B cell (primary cell): ENCODE results near the gene NOTCH1. TPM values are rescaled to one million over a fixed set of nuclear protein-coding genes. Genes with fewer than 3 reads are reported as not detected.

ENCODE experiments used
- ATAC-seq: fragments of 200-7000 bp; cut with Tn5 transposase; one replicate; pipeline ENCODE4 v1.10.0; 2021; ENCODE audit warnings: low read depth, mild to moderate bottlenecking, moderate number of reproducible peaks, moderate library complexity
- CTCF ChIA-PET: fragments of 350-600 bp; sonication (Branson Sonifier 250); formaldehyde crosslinking; loops from one replicate; lab custom pipeline; 2021; ENCODE audit warnings: antibody characterized with exemption, inconsistent platforms; lab: Charles Lee
- POLR2A ChIA-PET: fragments of 350-600 bp; sonication (Branson Sonifier 250); formaldehyde crosslinking; loops from one replicate; lab custom pipeline; 2021; ENCODE audit warnings: antibody characterized with exemption; lab: Charles Lee
- DNase-seq: peaks from one replicate; pipeline ENCODE4 v3.0.0; 2013
- H2AFZ ChIP-seq: 2 replicates; pipeline ENCODE4 v1.6.1; 2012; ENCODE audit warnings: mild to moderate bottlenecking, low read depth, low read length; ENCODE audit not compliant: insufficient read depth, poor library complexity, severe bottlenecking
- H3K27ac ChIP-seq, 2 donors: 1 replicate in 1 of 2; 2 replicates in 1 of 2; pipeline ENCODE4 v1.5.1; 2012 to 2013; ENCODE audit warnings: low read length in 2 of 2, mild to moderate bottlenecking in 2 of 2, moderate library complexity in 1 of 2
- H3K27me3 ChIP-seq, 4 experiments: fragments of 200-600 bp in 1 of 4; sonication (generic) in 1 of 4; replicated peaks in 1 of 4; 1 replicate in 2 of 4; 2 replicates in 2 of 4; pipeline versions ENCODE4 v1.6.1 to v1.7.0; 2013 to 2016; ENCODE audit warnings: low read length in 3 of 4, mild to moderate bottlenecking in 2 of 4, mixed read lengths in 1 of 4, moderate library complexity in 1 of 4; ENCODE audit not compliant: insufficient read depth in 4 of 4, control insufficient read depth in 3 of 4; ENCODE audit errors: control extremely low read depth in 1 of 4
- H3K36me3 ChIP-seq, 2 experiments: replicated peaks in 1 of 2; 1 replicate in 1 of 2; 2 replicates in 1 of 2; pipeline versions ENCODE4 v1.6.1 to v1.7.1; 2013; ENCODE audit warnings: low read length in 1 of 2; ENCODE audit not compliant: insufficient read depth in 2 of 2, control insufficient read depth in 1 of 2; ENCODE audit errors: control extremely low read depth in 1 of 2, extremely low read depth in 1 of 2
- H3K4me1 ChIP-seq, 2 donors: fragments of 200-600 bp in 1 of 2; sonication (generic) in 1 of 2; 1 replicate in 1 of 2; 2 replicates in 1 of 2; pipeline versions ENCODE4 v1.5.1 to v1.6.1; 2013 to 2017; ENCODE audit warnings: low read length in 2 of 2; ENCODE audit not compliant: control insufficient read depth in 2 of 2, insufficient read depth in 2 of 2
- H3K4me2 ChIP-seq: replicated peaks from 2 replicates; pipeline ENCODE3; 2012; ENCODE audit warnings: mild to moderate bottlenecking, low read depth, low read length; ENCODE audit not compliant: poor library complexity, severe bottlenecking
- H3K4me3 ChIP-seq, 5 experiments: fragments of 200-600 bp in 1 of 5; sonication (generic) in 1 of 5; 1 replicate in 3 of 5; 2 replicates in 2 of 5; pipeline versions ENCODE4 v1.5.1 to v1.7.0; 2011 to 2016; ENCODE audit warnings: low read length in 4 of 5, mild to moderate bottlenecking in 4 of 5, low read depth in 2 of 5, control low read depth in 1 of 5, moderate library complexity in 1 of 5; ENCODE audit not compliant: insufficient read depth in 1 of 5; ENCODE audit errors: control extremely low read depth in 1 of 5, extremely low read depth in 1 of 5
- H3K79me2 ChIP-seq: fragments of 200-600 bp; sonication (generic); one replicate; pipeline ENCODE4 v1.6.0; 2016; ENCODE audit warnings: low read length; ENCODE audit not compliant: control insufficient read depth, insufficient read depth
- H3K9ac ChIP-seq: fragments of 200-600 bp; sonication (generic); 2 replicates; pipeline ENCODE4 v1.6.1; 2017; ENCODE audit warnings: mild to moderate bottlenecking, low read length, moderate library complexity
- H3K9me3 ChIP-seq, 3 donors: one replicate each; pipeline versions ENCODE4 v1.6.1 to v1.7.1; 2013; ENCODE audit warnings: low read length in 2 of 3; ENCODE audit not compliant: control insufficient read depth in 2 of 3, insufficient read depth in 1 of 3; ENCODE audit errors: control extremely low read depth in 1 of 3
- H4K20me1 ChIP-seq: 2 replicates; pipeline ENCODE4 v1.6.0; 2012; ENCODE audit warnings: mild to moderate bottlenecking, low read length; ENCODE audit not compliant: insufficient read depth, control insufficient read depth, poor library complexity, severe bottlenecking
- H3K27ac Mint-ChIP-seq: one replicate; pipeline ENCODE4 v1.8.0; 2021; ENCODE audit warnings: mixed read lengths
- H3K27me3 Mint-ChIP-seq: one replicate; pipeline ENCODE4 v1.8.0; 2021; ENCODE audit warnings: mixed read lengths
- H3K4me1 Mint-ChIP-seq: one replicate; pipeline ENCODE4 v1.8.0; 2021; ENCODE audit warnings: mixed read lengths
- H3K4me3 Mint-ChIP-seq: one replicate; pipeline ENCODE4 v1.8.0; 2021; ENCODE audit warnings: mixed read lengths
- H3K9me3 Mint-ChIP-seq: one replicate; pipeline ENCODE4 v1.8.0; 2022; ENCODE audit warnings: mixed read lengths; ENCODE audit not compliant: insufficient read depth
- CTCF ChIP-seq: fragments of 200-600 bp; IDR thresholded peaks from one replicate; pipeline ENCODE4 v1.8.0; 2022; ENCODE audit warnings: antibody characterized with exemption, mild to moderate bottlenecking
- EZH2 ChIP-seq: IDR thresholded peaks from 2 replicates; pipeline ENCODE4 v1.6.1; 2012; ENCODE audit warnings: borderline replicate concordance, low read depth, mild to moderate bottlenecking, moderate library complexity, low read length; ENCODE audit not compliant: insufficient read depth, poor library complexity, severe bottlenecking
- WGBS: methylation state at CpG from one replicate; pipeline ENCODE4 v1.1.5; 2013; ENCODE audit warnings: missing lambda C conversion rate; ENCODE audit not compliant: insufficient coverage; 5-methylcytosine and 5-hydroxymethylcytosine counted together
- intact Hi-C: fragments of 100-400 bp; cut with micrococcal nuclease; formaldehyde crosslinking; loops from one replicate; pipeline ENCODE4 v1.10.0; 2022
- polyA plus RNA-seq: library from polyadenylated mRNA; depleted of rRNA; stranded (reverse); fragments of >200 nt; gene quantifications from 2 replicates; pipeline ENCODE4 v1.2.3, GENCODE V29; 2012
- total RNA-seq, 2 donors: library from RNA; stranded (reverse); fragments of 120-200 nt in 1 of 2; gene quantifications; 1 replicate in 1 of 2; 2 replicates in 1 of 2; pipeline versions ENCODE4 v1.2.3 to v1.2.4, GENCODE V29; 2013 to 2022

NOTCH1 gene
- total and polyA plus RNA-seq, 2 donors (not counting 1 experiment from before 2014, with no cell fraction given), result 16.6 to 38.5 TPM

- no peaks in the 10 kb centered on the region for H3K4me1 Mint-ChIP-seq
- H2AFZ ChIP-seq, result no peak overlapping the region
- no peaks in the 10 kb centered on the region for H3K9me3 Mint-ChIP-seq
- TF ChIP-seq EZH2, result no peak
- no peaks in the 10 kb centered on the region for H3K27me3 Mint-ChIP-seq
- ChIA-PET CTCF (no interaction called here), POLR2A (no interaction called here)
- no peak overlapping the region for H3K4me3 ChIP-seq
- H3K4me2 ChIP-seq, result no peak overlapping the region
- no peak overlapping the region for H3K9ac ChIP-seq
- H3K4me3 Mint-ChIP-seq, result no peak overlapping the region
- H3K27ac Mint-ChIP-seq, result no peak overlapping the region
- ATAC-seq, result no peak
- intact Hi-C loops, result no loop called here
- peaks cover 83% of the 10 kb centered on the region for H3K79me2 ChIP-seq
- H3K4me1 ChIP-seq, result no peaks in the 10 kb centered on the region
- peaks cover 43% of the 10 kb centered on the region for H4K20me1 ChIP-seq
- H3K27me3 ChIP-seq, result no peaks in the 10 kb centered on the region
- H3K27ac ChIP-seq, result no peak overlapping the region
- WGBS, result 97% methylated on average over 5 of the region's 6 CpGs
- DNase-seq, result no peak
- peaks cover 2 to 87% of the 10 kb centered on the region in 2 experiments for H3K36me3 ChIP-seq
- no peaks in the 10 kb centered on the region for H3K9me3 ChIP-seq
Measured at GRCh38 chr9:136464241-136464640, 81.6 kb downstream of the NOTCH1 start.

DNA sequence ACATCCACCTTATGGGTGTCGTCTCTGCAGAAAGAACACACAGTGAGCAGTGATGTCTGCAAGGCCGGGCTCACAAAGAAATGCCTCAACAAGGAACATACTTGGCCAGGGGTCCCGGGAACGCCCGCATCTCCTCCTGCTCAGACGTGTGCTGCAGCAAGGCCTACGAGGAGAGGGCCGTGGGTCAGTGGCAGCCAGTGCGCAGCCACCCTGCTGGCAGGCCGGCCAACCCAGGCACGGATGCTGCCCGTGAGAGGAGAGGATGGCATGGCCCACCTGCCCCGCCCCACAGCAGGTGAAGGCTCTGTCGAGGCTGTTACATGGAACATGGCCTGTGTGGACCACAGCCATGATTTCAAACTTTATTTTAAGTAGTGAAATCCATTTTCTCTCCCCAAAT is 82.3 kb downstream of the NOTCH1 start:
- Mint-ChIP-seq H3K4me1 (no peaks in the 10 kb centered on the region), H3K27ac (no peak overlapping the region), H3K9me3 (no peaks in the 10 kb centered on the region), H3K4me3 (no peak overlapping the region), H3K27me3 (no peaks in the 10 kb centered on the region)
- TF ChIP-seq CTCF, result no peak
- no peak for TF ChIP-seq EZH2
- no peak overlapping the region for H3K27ac ChIP-seq
- ATAC-seq, result no peak
- intact Hi-C loops, result no loop called here
- no peak overlapping the region for H3K9ac ChIP-seq
- H3K9me3 ChIP-seq, result no peaks in the 10 kb centered on the region
- H3K4me3 ChIP-seq, result no peak overlapping the region
- POLR2A ChIA-PET, result no interaction called here
- H3K4me2 ChIP-seq, result no peak overlapping the region
- H4K20me1 ChIP-seq, result peaks cover 40% of the 10 kb centered on the region
- no peaks in the 10 kb centered on the region for H3K27me3 ChIP-seq
- peaks cover 2 to 89% of the 10 kb centered on the region in 2 experiments for H3K36me3 ChIP-seq
- no peak for DNase-seq
- CTCF ChIA-PET, result no interaction called here
- no peaks in the 10 kb centered on the region for H3K4me1 ChIP-seq
- no peak overlapping the region for H2AFZ ChIP-seq
- WGBS, result 97% methylated on average over 14 of the region's 14 CpGs
- peaks cover 76% of the 10 kb centered on the region for H3K79me2 ChIP-seq
